Smooth muscle cell (in vitro differentiated cells): ENCODE results near the gene RNF213. TPM values are rescaled to one million over a fixed set of nuclear protein-coding genes. Genes with fewer than 3 reads are reported as not detected.

Experiments
- DNase-seq: peaks from one replicate; lab custom pipeline; 2025; ENCODE audit not compliant: unreplicated experiment; lab: John Stamatoyannopoulos, UW
- H2AFZ ChIP-seq: fragments of 200-600 bp; sonication (generic); 2 replicates; pipeline ENCODE4 v1.6.0; 2016; ENCODE audit warnings: antibody characterized with exemption, low read depth, mild to moderate bottlenecking
- H3F3A ChIP-seq: fragments of 200-600 bp; sonication (generic); 2 replicates; pipeline ENCODE4 v1.6.0; 2017; ENCODE audit warnings: antibody characterized with exemption, low read depth
- H3K27ac ChIP-seq: fragments of 200-600 bp; sonication (generic); 2 replicates; pipeline ENCODE4 v1.5.1; 2016; ENCODE audit warnings: low read depth, mild to moderate bottlenecking
- H3K27me3 ChIP-seq: fragments of 200-600 bp; sonication (generic); 2 replicates; pipeline ENCODE4 v1.6.1; 2016; ENCODE audit warnings: low read depth, mild to moderate bottlenecking
- H3K36me3 ChIP-seq: fragments of 200-600 bp; sonication (generic); 2 replicates; pipeline ENCODE4 v1.5.1; 2016; ENCODE audit warnings: low read depth
- H3K4me1 ChIP-seq: fragments of 200-600 bp; sonication (generic); 2 replicates; pipeline ENCODE4 v1.5.1; 2016; ENCODE audit warnings: low read depth
- H3K4me2 ChIP-seq: fragments of 200-600 bp; sonication (generic); 2 replicates; pipeline ENCODE4 v1.6.0; 2016; ENCODE audit warnings: mild to moderate bottlenecking
- H3K4me3 ChIP-seq: fragments of 200-600 bp; sonication (generic); 2 replicates; pipeline ENCODE4 v1.5.1; 2016; ENCODE audit warnings: mild to moderate bottlenecking
- H3K79me2 ChIP-seq: fragments of 200-600 bp; sonication (generic); 2 replicates; pipeline ENCODE4 v1.6.0; 2016; ENCODE audit warnings: low read depth, mild to moderate bottlenecking
- H3K9ac ChIP-seq: fragments of 200-600 bp; sonication (generic); 2 replicates; pipeline ENCODE4 v1.6.0; 2016; ENCODE audit warnings: low read depth
- H3K9me3 ChIP-seq: fragments of 200-600 bp; sonication (generic); replicated peaks from 2 replicates; pipeline ENCODE4 v1.5.1; 2016; ENCODE audit warnings: low read depth
- H4K20me1 ChIP-seq: fragments of 200-600 bp; sonication (generic); 2 replicates; pipeline ENCODE4 v1.6.0; 2016; ENCODE audit warnings: low read depth
- CTCF ChIP-seq: fragments of 200-600 bp; sonication (generic); IDR thresholded peaks from 2 replicates; pipeline ENCODE4 v1.5.1; 2017; ENCODE audit warnings: borderline replicate concordance, mild to moderate bottlenecking, antibody characterized with exemption; ENCODE audit not compliant: insufficient read depth, poor library complexity, severe bottlenecking
- WGBS: methylation state at CpG from one replicate; pipeline ENCODE4 v1.1.7; 2016; ENCODE audit warnings: low lambda C conversion rate; 5-methylcytosine and 5-hydroxymethylcytosine counted together
- polyA plus RNA-seq: library from polyadenylated mRNA; unstranded; fragments of >200 nt; fragmentation: Nextera tagmentation; extraction: Ambion mirVana; gene quantifications from 2 replicates; pipeline ENCODE4 v1.2.1, GENCODE V29; 2016
- total RNA-seq: library from RNA; depleted of rRNA; stranded (reverse); fragments of >200 nt; gene quantifications from 2 replicates; pipeline ENCODE4 v1.2.3, GENCODE V29; 2014

The RNF213 gene
- total and polyA plus RNA-seq, 2 experiments from 2014 or later: 12.8 to 43.0 TPM

- no peaks in the 10 kb centered on the region for H3F3A ChIP-seq
- no peak for DNase-seq
- no peaks in the 10 kb centered on the region for H3K9me3 ChIP-seq
- H2AFZ ChIP-seq: no peak overlapping the region
- H3K4me2 ChIP-seq: no peak overlapping the region
- no peaks in the 10 kb centered on the region for H3K79me2 ChIP-seq
- no peak overlapping the region for H3K4me3 ChIP-seq
- no peaks in the 10 kb centered on the region for H3K4me1 ChIP-seq
- H3K9ac ChIP-seq: no peak overlapping the region
- no peak for TF ChIP-seq CTCF
- WGBS: 94% methylated on average over 22 of the region's 22 CpGs
- no peaks in the 10 kb centered on the region for H4K20me1 ChIP-seq
- no peaks in the 10 kb centered on the region for H3K27me3 ChIP-seq
- H3K27ac ChIP-seq: no peak overlapping the region
- H3K36me3 ChIP-seq: peaks cover 4% of the 10 kb centered on the region
These were observed 128.7 kb downstream of the RNF213 start for GRCh38 chr17:80389011-80389995.

- Histone ChIP-seq H3K36me3 (peaks cover 4% of the 10 kb centered on the region), H3K4me2 (no peak overlapping the region), H2AFZ (no peak overlapping the region), H3K9ac (no peak overlapping the region), H3K9me3 (no peaks in the 10 kb centered on the region), H3K79me2 (no peaks in the 10 kb centered on the region), H3K27ac (no peak overlapping the region), H3K4me3 (no peak overlapping the region), H3F3A (no peaks in the 10 kb centered on the region), H3K4me1 (no peaks in the 10 kb centered on the region), H4K20me1 (no peaks in the 10 kb centered on the region), H3K27me3 (no peaks in the 10 kb centered on the region)
- DNase-seq: no peak
- WGBS: 97% methylated on average over 15 of the region's 15 CpGs
- no peak for TF ChIP-seq CTCF
These were observed 132.7 kb downstream of the RNF213 start for GRCh38 chr17:80393241-80393890.

DNA sequence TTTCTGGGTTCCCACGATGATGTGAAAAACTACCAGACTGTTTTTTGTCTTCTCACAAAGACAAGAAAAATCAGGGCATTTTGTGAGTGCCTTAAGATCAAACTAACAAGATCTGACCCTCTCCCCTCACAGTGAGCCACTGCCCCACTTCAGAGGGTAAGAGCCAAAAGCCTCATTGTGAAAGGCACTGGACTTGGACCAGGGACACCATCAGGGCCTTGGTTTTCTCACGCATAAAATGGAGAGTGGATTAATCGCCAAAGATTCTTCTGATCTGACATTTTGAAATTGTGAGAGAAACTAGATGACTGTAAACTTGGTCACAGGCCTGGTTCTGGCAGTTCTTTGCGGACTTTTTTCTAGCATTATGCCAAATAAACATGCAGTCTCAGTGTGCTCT, 133.3 kb downstream of the RNF213 start:
- Histone ChIP-seq H3K4me3 (no peak overlapping the region), H2AFZ (no peak overlapping the region), H3K4me2 (no peak overlapping the region), H3K79me2 (no peaks in the 10 kb centered on the region), H3F3A (no peaks in the 10 kb centered on the region), H3K9ac (no peak overlapping the region), H3K36me3 (peaks cover 4% of the 10 kb centered on the region), H3K4me1 (no peaks in the 10 kb centered on the region), H4K20me1 (no peaks in the 10 kb centered on the region), H3K27me3 (no peaks in the 10 kb centered on the region), H3K27ac (no peak overlapping the region), H3K9me3 (no peaks in the 10 kb centered on the region)
- TF ChIP-seq CTCF: no peak
- WGBS: 97% methylated on average over 4 of the region's 4 CpGs
- no peak for DNase-seq
